Measurements from ENCODE around the gene ACTMAP.

DNA sequence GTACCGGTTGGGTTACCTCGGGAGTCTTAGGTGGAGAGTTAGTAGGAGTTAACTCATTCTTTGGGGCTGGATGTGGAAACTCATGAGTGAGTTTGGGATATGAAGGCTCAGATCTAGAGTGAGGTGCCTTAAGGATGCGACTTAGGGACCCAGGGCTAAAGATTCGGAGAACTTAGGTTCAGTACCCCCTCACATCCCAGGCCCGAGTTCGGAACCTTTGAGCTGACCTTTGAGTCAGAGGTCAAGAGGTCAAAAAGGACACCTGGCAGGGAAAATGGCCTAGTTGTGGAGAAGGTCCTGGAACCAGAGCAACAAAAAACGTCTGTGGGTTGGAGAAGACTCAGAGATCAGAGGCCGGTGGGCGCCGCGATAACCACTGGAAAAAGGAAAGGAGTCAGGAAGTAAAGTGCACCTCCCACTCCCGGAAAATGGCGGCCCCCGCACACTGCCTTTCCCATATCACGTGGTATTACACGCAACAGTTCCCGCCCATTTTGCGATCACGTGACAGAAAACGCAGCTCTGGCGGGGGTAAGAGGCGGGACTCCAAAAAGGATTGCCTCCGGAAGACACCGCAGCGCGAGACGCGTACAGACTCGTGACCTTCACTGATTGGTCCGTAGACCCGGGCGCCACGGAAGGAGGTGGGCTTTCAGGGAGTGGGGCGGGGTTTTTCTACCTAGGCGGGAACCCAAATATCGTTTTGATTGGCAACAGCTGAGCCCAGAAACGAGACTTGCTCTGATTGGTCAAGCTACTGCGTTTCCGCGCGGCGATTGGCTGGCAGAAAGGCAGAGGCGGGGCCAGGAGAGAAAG lies at the start of gene ACTMAP:
- TF ChIP-seq, protein P1, sequence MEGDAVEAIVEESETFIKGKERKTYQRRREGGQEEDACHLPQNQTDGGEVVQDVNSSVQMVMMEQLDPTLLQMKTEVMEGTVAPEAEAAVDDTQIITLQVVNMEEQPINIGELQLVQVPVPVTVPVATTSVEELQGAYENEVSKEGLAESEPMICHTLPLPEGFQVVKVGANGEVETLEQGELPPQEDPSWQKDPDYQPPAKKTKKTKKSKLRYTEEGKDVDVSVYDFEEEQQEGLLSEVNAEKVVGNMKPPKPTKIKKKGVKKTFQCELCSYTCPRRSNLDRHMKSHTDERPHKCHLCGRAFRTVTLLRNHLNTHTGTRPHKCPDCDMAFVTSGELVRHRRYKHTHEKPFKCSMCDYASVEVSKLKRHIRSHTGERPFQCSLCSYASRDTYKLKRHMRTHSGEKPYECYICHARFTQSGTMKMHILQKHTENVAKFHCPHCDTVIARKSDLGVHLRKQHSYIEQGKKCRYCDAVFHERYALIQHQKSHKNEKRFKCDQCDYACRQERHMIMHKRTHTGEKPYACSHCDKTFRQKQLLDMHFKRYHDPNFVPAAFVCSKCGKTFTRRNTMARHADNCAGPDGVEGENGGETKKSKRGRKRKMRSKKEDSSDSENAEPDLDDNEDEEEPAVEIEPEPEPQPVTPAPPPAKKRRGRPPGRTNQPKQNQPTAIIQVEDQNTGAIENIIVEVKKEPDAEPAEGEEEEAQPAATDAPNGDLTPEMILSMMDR (IDR thresholded peaks at IDR 0.05) = peak in 1 of 7 experiments; percentile 37
- peak in 2 of 3 donors; percentile 64 to 79 for TF ChIP-seq POLR2A (IDR thresholded peaks at IDR 0.05)

Measured in body of pancreas (tissue), 4 donors.